Activated CD8-positive, alpha-beta T cell treated with anti-CD3 and anti-CD28 coated beads for 36 hours (primary cell): ENCODE results near the gene CACNG4. TPM values are rescaled to one million over a fixed set of nuclear protein-coding genes. Genes with fewer than 3 reads are reported as not detected.

Source experiments
- ATAC-seq: fragments of 200-7000 bp; cut with Tn5 transposase; one replicate; pipeline ENCODE4 v1.10.0; 2021; ENCODE audit warnings: mild to moderate bottlenecking, moderate library complexity
- CTCF ChIA-PET: fragments of 350-600 bp; sonication (Branson Sonifier 250); formaldehyde crosslinking; loops from one replicate; lab custom pipeline; 2021; ENCODE audit warnings: antibody characterized with exemption; lab: Charles Lee
- POLR2A ChIA-PET: fragments of 350-600 bp; sonication (Branson Sonifier 250); formaldehyde crosslinking; loops from one replicate; lab custom pipeline; 2021; ENCODE audit warnings: antibody characterized with exemption; lab: Charles Lee
- DNase-seq: peaks from one replicate; pipeline ENCODE4 v3.0.0-alpha.2; 2020
- H3K27ac Mint-ChIP-seq: one replicate; pipeline ENCODE4 v1.8.0; 2021; ENCODE audit warnings: mild to moderate bottlenecking, mixed read lengths
- H3K27me3 Mint-ChIP-seq: one replicate; pipeline ENCODE4 v1.8.0; 2021; ENCODE audit warnings: mixed read lengths
- H3K36me3 Mint-ChIP-seq: one replicate; pipeline ENCODE4 v1.8.0; 2021; ENCODE audit warnings: low read depth, mixed read lengths
- H3K4me1 Mint-ChIP-seq: one replicate; pipeline ENCODE4 v1.8.0; 2021; ENCODE audit warnings: low read depth, mixed read lengths
- H3K4me3 Mint-ChIP-seq: one replicate; pipeline ENCODE4 v1.8.0; 2021; ENCODE audit warnings: mild to moderate bottlenecking, moderate library complexity, mixed read lengths
- H3K9me3 Mint-ChIP-seq: one replicate; pipeline ENCODE4 v1.8.0; 2021; ENCODE audit warnings: mixed read lengths
- intact Hi-C: fragments of 100-400 bp; cut with micrococcal nuclease; formaldehyde crosslinking; loops from one replicate; pipeline ENCODE4 v1.10.0; 2022
- total RNA-seq, 2 experiments: library from RNA; stranded (reverse); gene quantifications; one replicate each; pipeline ENCODE4 v1.2.3, GENCODE V29; 2021
- TF ChIP-seq, protein P1 (sequence below): fragments of 200-600 bp; IDR thresholded peaks from one replicate; pipeline ENCODE4 v1.8.0; 2022; ENCODE audit warnings: antibody characterized with exemption, mild to moderate bottlenecking

CACNG4 gene
- total RNA-seq, 2 experiments from 2014 or later: not detected

DNA sequence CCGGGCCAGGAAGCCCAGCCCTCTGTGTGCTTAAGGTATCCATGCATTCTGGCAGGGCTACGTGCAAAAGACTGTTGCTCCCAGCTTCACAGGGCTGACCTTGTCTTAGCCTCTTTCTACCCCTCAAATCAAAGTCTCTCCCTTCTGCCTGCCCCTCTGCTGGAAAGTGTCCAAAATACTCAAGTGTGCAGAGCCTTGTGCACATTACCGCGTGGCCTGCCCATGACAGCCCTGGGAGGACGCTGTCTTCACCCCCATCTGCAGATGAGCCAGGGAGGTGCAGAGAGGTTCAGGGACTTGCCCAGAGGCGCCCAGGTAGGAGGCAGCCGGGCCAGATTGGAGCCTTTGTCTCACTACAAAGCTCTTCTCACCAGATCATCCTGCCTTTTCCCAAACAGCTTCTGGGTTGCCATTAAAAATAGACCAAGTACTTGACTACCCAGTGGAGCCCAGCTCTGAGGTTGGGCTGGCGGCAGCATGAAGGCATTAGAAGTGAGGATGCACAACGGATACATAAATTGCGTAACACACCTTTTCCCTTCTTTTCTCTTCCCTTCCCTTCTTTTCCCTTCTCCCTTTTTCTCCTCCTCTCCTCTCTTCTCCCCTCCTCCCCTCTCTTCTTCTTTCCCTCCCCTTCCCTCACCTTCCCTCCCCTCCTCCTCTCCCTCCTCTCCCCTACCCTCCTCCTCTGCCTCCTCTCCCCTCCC lies 3.5 kb downstream of the CACNG4 start:
- H3K4me1 Mint-ChIP-seq: peaks cover 5% of the 10 kb centered on the region
- no peak overlapping the region for H3K4me3 Mint-ChIP-seq
- ChIA-PET CTCF (no interaction called here), POLR2A (no interaction called here)
- intact Hi-C loops: no loop called here
- H3K9me3 Mint-ChIP-seq: no peaks in the 10 kb centered on the region
- DNase-seq (no peak), ATAC-seq (no peak)
- H3K27ac Mint-ChIP-seq: no peak overlapping the region
- H3K27me3 Mint-ChIP-seq: peaks cover 62% of the 10 kb centered on the region
- no peaks in the 10 kb centered on the region for H3K36me3 Mint-ChIP-seq
- TF ChIP-seq, protein P1, sequence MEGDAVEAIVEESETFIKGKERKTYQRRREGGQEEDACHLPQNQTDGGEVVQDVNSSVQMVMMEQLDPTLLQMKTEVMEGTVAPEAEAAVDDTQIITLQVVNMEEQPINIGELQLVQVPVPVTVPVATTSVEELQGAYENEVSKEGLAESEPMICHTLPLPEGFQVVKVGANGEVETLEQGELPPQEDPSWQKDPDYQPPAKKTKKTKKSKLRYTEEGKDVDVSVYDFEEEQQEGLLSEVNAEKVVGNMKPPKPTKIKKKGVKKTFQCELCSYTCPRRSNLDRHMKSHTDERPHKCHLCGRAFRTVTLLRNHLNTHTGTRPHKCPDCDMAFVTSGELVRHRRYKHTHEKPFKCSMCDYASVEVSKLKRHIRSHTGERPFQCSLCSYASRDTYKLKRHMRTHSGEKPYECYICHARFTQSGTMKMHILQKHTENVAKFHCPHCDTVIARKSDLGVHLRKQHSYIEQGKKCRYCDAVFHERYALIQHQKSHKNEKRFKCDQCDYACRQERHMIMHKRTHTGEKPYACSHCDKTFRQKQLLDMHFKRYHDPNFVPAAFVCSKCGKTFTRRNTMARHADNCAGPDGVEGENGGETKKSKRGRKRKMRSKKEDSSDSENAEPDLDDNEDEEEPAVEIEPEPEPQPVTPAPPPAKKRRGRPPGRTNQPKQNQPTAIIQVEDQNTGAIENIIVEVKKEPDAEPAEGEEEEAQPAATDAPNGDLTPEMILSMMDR: no peak

DNA sequence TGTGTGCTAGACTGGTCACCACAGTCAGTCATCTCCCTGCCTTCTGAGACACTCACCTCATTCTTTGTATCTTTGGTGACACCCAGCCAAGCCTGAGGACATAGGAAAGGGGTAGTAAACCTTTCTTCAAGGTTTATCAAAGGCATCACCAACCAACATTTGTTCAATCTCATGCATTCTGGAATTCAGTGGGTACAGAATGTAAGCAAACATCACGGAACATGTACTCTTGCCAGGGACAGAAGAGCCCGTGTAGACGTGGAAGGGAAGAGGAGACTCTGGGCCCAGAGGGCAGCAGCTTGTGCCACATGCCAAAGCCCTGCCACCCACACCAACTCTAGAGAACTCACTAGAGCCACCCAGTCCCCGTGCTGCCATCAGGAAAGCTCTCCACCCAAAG lies 4.4 kb downstream of the CACNG4 start:
- POLR2A ChIA-PET: no interaction called here
- intact Hi-C loops: no loop called here
- ATAC-seq: no peak
- Mint-ChIP-seq H3K36me3 (no peaks in the 10 kb centered on the region), H3K4me3 (no peak overlapping the region), H3K27ac (no peak overlapping the region), H3K27me3 (peaks cover 52% of the 10 kb centered on the region), H3K4me1 (peaks cover 4% of the 10 kb centered on the region), H3K9me3 (no peaks in the 10 kb centered on the region)
- DNase-seq: no peak
- CTCF ChIA-PET: no interaction called here
- TF ChIP-seq, protein P1: no peak

DNA sequence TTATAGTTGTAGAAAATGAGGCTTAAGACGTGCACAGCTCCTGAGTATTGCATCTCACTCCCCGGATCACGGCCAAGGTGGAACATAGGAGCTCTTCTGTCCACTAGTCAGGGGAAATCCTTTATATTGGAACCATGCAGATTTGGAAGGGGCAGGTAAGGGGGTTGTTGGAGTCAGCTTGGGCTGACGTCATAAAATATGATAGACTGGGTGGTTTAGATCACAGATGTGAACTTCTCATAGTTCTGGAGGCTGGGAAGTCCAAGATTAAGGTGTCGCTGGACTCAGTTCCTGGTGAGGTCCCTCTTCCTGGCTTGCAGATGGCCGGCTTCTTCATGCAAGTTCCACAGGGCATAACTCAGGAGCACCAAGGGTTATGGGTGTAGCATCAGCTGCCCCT lies 5.6 kb downstream of the CACNG4 start:
- ATAC-seq (no peak), DNase-seq (no peak)
- Mint-ChIP-seq H3K9me3 (no peaks in the 10 kb centered on the region), H3K4me1 (peaks cover 2% of the 10 kb centered on the region), H3K4me3 (no peak overlapping the region), H3K27ac (no peak overlapping the region), H3K36me3 (no peaks in the 10 kb centered on the region), H3K27me3 (peaks cover 47% of the 10 kb centered on the region)
- TF ChIP-seq, protein P1: no peak
- intact Hi-C loops: no loop called here
- CTCF ChIA-PET: no interaction called here
- POLR2A ChIA-PET: interaction anchor here (0.6 kb wide), 1 partner anchor 45 kb away, joined by 3 read pairs; no protein-coding TSS in a partner anchor

DNA sequence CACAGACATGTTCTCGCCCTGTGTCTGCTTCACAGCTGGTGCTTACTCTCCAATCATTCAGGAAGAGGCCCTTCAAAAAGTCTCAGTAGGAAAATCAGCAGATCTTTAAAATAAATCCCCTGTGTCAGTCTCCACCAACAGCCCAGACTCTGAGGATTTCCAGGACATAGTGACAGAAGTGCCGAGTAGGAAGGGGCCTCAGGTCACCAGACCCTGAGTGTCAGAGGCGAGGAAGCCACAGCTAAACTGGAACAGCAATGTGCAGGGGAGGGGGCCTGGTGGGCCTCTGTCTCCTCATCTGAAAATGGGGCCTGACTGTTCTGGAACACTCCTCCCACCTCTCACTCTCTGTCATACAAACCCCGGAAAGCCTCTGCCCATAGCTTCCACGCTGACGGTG lies 6.3 kb downstream of the CACNG4 start:
- intact Hi-C loops: no loop called here
- POLR2A ChIA-PET: no interaction called here
- ATAC-seq (no peak), DNase-seq (no peak)
- Mint-ChIP-seq H3K27ac (no peak overlapping the region), H3K4me1 (peaks cover 2% of the 10 kb centered on the region), H3K36me3 (no peaks in the 10 kb centered on the region), H3K4me3 (no peak overlapping the region), H3K27me3 (peaks cover 48% of the 10 kb centered on the region), H3K9me3 (no peaks in the 10 kb centered on the region)
- CTCF ChIA-PET: no interaction called here
- TF ChIP-seq, protein P1: no peak

DNA sequence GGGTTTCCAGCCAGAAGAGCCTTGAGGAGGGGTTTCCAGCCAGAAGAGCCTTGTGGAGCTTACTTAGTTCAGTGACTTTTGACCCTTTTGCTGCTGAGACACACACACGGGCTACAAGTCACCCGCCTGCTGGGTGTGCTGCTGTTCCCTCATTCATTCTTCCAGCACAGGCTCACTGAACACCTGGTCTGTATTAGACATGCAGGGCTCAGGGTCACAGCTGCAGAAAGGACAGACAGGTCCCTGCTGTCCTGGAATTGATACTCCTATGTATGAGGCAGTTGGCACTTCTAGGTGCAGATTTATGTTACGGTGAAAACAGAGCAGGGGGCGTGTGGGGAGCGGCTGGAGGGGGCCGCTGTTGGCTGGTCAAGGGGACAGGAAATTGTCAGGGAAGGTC lies 6.8 kb downstream of the CACNG4 start:
- H3K27me3 Mint-ChIP-seq: peaks cover 47% of the 10 kb centered on the region
- CTCF ChIA-PET: no interaction called here
- H3K4me3 Mint-ChIP-seq: no peak overlapping the region
- H3K27ac Mint-ChIP-seq: no peak overlapping the region
- no peaks in the 10 kb centered on the region for H3K9me3 Mint-ChIP-seq
- ATAC-seq (no peak), DNase-seq (no peak)
- intact Hi-C loops: no loop called here
- TF ChIP-seq, protein P1: no peak
- POLR2A ChIA-PET: no interaction called here
- no peaks in the 10 kb centered on the region for H3K36me3 Mint-ChIP-seq
- H3K4me1 Mint-ChIP-seq: peaks cover under 1% of the 10 kb centered on the region
